Measurements from ENCODE around the gene EPS8L3. TPM values are rescaled to one million over a fixed set of nuclear protein-coding genes. Genes with fewer than 3 reads are reported as not detected.

The EPS8L3 gene
- total and polyA plus RNA-seq, 4 donors = 0.17 TPM; not detected in 3

- peak in 2 of 6 donors; percentile 29 to 62 for DNase-seq (ENCODE audit: low read depth in 4 of 6, low spot score in 6 of 6)
- WGBS (ENCODE audit: insufficient coverage) = 4% methylated on average over 9 of the region's 10 CpGs
- H3K9me3 ChIP-seq (ENCODE audit: control insufficient read depth, insufficient read depth, low read length) = no peaks in the 10 kb centered on the region
- H3K4me1 ChIP-seq (ENCODE audit: control insufficient read depth, insufficient read depth, low read length) = peaks cover 14% of the 10 kb centered on the region
- no peaks in the 10 kb centered on the region for H3K27me3 ChIP-seq (ENCODE audit: control insufficient read depth, insufficient read depth, low read length)
- peaks cover 17% of the 10 kb centered on the region for H3K36me3 ChIP-seq (ENCODE audit: control insufficient read depth, insufficient read depth, low read length)
- H3K4me3 ChIP-seq (ENCODE audit: low read depth, low read length) = peak within 1 kb of the TSS; percentile 85
- H3K27ac ChIP-seq (ENCODE audit: low read depth, low read length) = peak within 1 kb of the TSS; percentile 80
Measured at GRCh38 chr1:109740615-109741373, 22.9 kb downstream of the EPS8L3 start, which contains the start of gene GSTM3. Gene GSTM3 (minus strand): TSS chr1:109741038. CDS start chr1:109740287, 751 bp downstream.

DNA sequence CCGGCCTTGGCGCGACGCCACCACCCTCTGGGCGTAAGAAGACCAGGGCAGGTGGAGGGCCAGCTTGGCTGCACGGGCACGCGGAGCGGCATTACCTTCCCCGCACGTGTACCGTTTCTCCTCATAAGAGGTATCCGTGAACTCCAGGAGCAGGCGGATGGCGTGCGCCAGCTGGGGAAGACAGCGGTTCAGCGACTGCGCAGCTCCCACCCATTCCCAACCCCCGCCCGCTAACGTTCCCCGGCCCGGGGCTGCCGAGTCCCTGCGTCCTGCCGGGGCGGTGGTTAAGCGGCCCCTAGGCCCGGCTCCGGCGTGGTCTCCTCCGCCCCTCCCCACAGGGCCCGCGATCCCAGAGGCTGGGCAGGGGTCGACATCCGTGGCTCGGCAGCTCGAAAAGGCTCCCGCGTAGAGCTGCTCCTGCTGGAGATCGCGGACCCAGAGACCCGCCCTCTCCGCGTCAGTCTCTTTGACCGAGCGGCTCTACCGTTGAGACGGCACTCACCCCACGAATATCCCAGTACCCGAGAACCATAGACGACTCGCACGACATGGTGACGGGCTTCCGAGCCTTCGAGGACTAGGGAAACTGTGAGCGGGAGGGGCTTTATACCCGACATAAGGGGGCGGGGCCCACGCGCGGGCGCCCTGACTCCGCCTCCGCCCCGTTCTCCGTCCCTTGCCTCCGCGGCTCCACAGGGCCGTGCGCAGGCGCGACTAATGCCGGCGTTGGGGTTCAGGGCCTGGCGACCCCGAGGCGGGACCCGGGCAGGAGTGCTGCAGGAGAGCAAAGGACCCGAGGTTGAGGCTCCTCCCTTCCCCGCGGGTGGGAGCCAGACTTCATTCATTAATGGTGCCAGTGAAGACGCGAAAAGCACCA is 23.7 kb downstream of the EPS8L3 start:
- 0% methylated on average over 85 of the region's 86 CpGs for WGBS (ENCODE audit: insufficient coverage)

DNA sequence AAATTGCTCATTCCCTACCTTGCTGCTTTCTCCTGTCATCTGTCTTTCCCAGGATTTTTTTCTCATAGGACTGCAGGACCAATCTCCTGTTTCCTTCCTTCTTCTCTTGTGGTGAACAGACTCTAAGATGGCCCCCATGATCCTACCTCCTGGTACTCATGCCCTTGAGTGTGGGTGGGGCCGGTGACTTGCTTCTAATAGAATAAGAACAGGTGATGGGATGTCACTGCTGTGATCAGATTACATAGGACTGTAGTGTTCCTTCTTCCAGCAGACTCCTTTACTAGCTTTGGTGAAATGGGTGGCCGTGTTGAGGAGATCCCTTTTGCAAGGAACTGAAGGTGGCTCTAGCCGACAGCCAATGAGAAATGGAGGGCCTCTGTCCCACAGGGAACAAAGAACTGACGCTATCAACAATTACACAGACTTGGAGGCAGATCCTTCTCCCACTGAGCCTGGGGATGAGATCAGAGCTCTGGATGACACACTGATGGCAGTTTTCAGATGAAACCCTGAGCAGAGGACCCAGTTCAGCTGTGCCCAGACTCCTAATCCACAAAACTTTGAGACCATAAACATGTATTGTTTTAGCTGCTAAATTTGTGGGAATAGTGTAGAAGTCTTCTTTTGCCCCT is 30.4 kb downstream of the EPS8L3 start:
- peaks cover 17% of the 10 kb centered on the region for H3K36me3 ChIP-seq (ENCODE audit: control insufficient read depth, insufficient read depth, low read length)
- no peaks in the 10 kb centered on the region for H3K27me3 ChIP-seq (ENCODE audit: control insufficient read depth, insufficient read depth, low read length)
- no peak overlapping the region for H3K27ac ChIP-seq (ENCODE audit: low read depth, low read length)
- H3K4me1 ChIP-seq (ENCODE audit: control insufficient read depth, insufficient read depth, low read length) = no peaks in the 10 kb centered on the region
- WGBS (ENCODE audit: insufficient coverage) = 85% methylated on average over 2 of the region's 4 CpGs
- no peaks in the 10 kb centered on the region for H3K9me3 ChIP-seq (ENCODE audit: control insufficient read depth, insufficient read depth, low read length)
- DNase-seq (ENCODE audit: low read depth in 4 of 6, low spot score in 6 of 6) = no peak
- H3K4me3 ChIP-seq (ENCODE audit: low read depth, low read length) = no peak overlapping the region

More for the DNA sequence above, 23.7 kb downstream of the EPS8L3 start:
- peak overlapping the region; percentile 80 for H3K27ac ChIP-seq (ENCODE audit: low read depth, low read length)
- no peaks in the 10 kb centered on the region for H3K27me3 ChIP-seq (ENCODE audit: control insufficient read depth, insufficient read depth, low read length)
- DNase-seq (ENCODE audit: low read depth in 4 of 6, low spot score in 6 of 6) = peak; percentile 62 to 97 (median 79)
- H3K36me3 ChIP-seq (ENCODE audit: control insufficient read depth, insufficient read depth, low read length) = peaks cover 17% of the 10 kb centered on the region
- peak overlapping the region; percentile 85 for H3K4me3 ChIP-seq (ENCODE audit: low read depth, low read length)
- no peaks in the 10 kb centered on the region for H3K9me3 ChIP-seq (ENCODE audit: control insufficient read depth, insufficient read depth, low read length)
- peaks cover 14% of the 10 kb centered on the region for H3K4me1 ChIP-seq (ENCODE audit: control insufficient read depth, insufficient read depth, low read length)

- Histone ChIP-seq H3K4me1 (ENCODE audit: control insufficient read depth, insufficient read depth, low read length) (no peaks in the 10 kb centered on the region), H3K27me3 (ENCODE audit: control insufficient read depth, insufficient read depth, low read length) (no peaks in the 10 kb centered on the region), H3K27ac (ENCODE audit: low read depth, low read length) (no peak overlapping the region), H3K9me3 (ENCODE audit: control insufficient read depth, insufficient read depth, low read length) (no peaks in the 10 kb centered on the region), H3K4me3 (ENCODE audit: low read depth, low read length) (no peak overlapping the region), H3K36me3 (ENCODE audit: control insufficient read depth, insufficient read depth, low read length) (peaks cover 8% of the 10 kb centered on the region)
- WGBS (ENCODE audit: insufficient coverage) = 71% methylated on average over 1 of the region's 3 CpGs
- peak in 1 of 6 donors; percentile 17 for DNase-seq (ENCODE audit: low read depth in 4 of 6, low spot score in 6 of 6)
Measured at GRCh38 chr1:109732390-109732881, 31.3 kb downstream of the EPS8L3 start.

DNA sequence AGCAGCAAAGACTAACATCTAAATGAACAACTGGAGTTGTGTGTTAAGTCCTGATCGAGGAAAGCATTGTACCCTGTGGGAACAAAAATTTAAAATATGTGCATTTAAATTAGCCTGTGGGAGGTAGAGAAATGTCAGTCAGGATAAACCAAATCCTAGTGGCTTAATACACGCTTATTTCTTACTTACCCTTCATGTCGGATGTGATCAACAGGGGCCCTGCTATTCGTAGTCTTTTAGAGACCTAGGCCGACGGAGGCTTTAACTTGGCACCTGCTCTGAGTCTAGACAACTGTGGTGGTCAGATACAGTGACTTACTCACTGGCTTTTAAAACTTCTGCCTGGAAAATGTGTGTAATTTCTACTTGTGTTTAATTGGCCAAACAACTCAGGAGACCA is 33.1 kb downstream of the EPS8L3 start:
- no peak overlapping the region for H3K4me3 ChIP-seq (ENCODE audit: low read depth, low read length)
- no peak for DNase-seq (ENCODE audit: low read depth in 4 of 6, low spot score in 6 of 6)
- H3K27me3 ChIP-seq (ENCODE audit: control insufficient read depth, insufficient read depth, low read length) = no peaks in the 10 kb centered on the region
- H3K4me1 ChIP-seq (ENCODE audit: control insufficient read depth, insufficient read depth, low read length) = no peaks in the 10 kb centered on the region
- 62% methylated on average over 5 of the region's 6 CpGs for WGBS (ENCODE audit: insufficient coverage)
- H3K27ac ChIP-seq (ENCODE audit: low read depth, low read length) = no peak overlapping the region
- no peaks in the 10 kb centered on the region for H3K9me3 ChIP-seq (ENCODE audit: control insufficient read depth, insufficient read depth, low read length)
- H3K36me3 ChIP-seq (ENCODE audit: control insufficient read depth, insufficient read depth, low read length) = no peaks in the 10 kb centered on the region

DNA sequence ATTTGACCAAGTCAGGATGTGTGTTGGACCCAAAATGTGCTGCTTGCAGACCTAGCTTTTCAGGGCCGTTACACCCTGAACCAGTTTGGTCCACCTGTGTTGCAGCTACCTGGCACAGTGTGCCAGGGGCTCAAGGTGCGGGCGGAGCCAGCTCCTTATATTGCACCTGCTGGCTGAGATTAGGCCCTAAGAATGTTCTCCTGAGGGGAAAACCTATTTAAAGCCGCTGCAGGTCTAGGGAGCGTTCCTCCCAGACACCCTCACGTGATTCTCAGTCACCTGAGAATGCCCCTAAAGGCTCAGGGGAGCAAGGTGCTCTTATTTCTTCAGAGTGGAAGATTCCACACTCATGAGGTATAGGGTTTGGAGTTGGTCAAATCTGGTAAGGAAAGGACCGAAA is 34.9 kb downstream of the EPS8L3 start:
- Histone ChIP-seq H3K4me3 (ENCODE audit: low read depth, low read length) (no peak overlapping the region), H3K4me1 (ENCODE audit: control insufficient read depth, insufficient read depth, low read length) (no peaks in the 10 kb centered on the region), H3K27ac (ENCODE audit: low read depth, low read length) (no peak overlapping the region), H3K27me3 (ENCODE audit: control insufficient read depth, insufficient read depth, low read length) (no peaks in the 10 kb centered on the region), H3K36me3 (ENCODE audit: control insufficient read depth, insufficient read depth, low read length) (no peaks in the 10 kb centered on the region), H3K9me3 (ENCODE audit: control insufficient read depth, insufficient read depth, low read length) (no peaks in the 10 kb centered on the region)
- 100% methylated on average over 5 of the region's 7 CpGs for WGBS (ENCODE audit: insufficient coverage)
- DNase-seq (ENCODE audit: low read depth in 4 of 6, low spot score in 6 of 6) = no peak

GRCh38 chr1:109726728-109727373 is 36.9 kb downstream of the EPS8L3 start:
- no peaks in the 10 kb centered on the region for H3K36me3 ChIP-seq (ENCODE audit: control insufficient read depth, insufficient read depth, low read length)
- H3K27ac ChIP-seq (ENCODE audit: low read depth, low read length) = no peak overlapping the region
- H3K9me3 ChIP-seq (ENCODE audit: control insufficient read depth, insufficient read depth, low read length) = no peaks in the 10 kb centered on the region
- WGBS (ENCODE audit: insufficient coverage) = 92% methylated on average over 11 of the region's 12 CpGs
- no peak overlapping the region for H3K4me3 ChIP-seq (ENCODE audit: low read depth, low read length)
- no peaks in the 10 kb centered on the region for H3K4me1 ChIP-seq (ENCODE audit: control insufficient read depth, insufficient read depth, low read length)
- no peaks in the 10 kb centered on the region for H3K27me3 ChIP-seq (ENCODE audit: control insufficient read depth, insufficient read depth, low read length)
- DNase-seq (ENCODE audit: low read depth in 4 of 6, low spot score in 6 of 6) = no peak

DNA sequence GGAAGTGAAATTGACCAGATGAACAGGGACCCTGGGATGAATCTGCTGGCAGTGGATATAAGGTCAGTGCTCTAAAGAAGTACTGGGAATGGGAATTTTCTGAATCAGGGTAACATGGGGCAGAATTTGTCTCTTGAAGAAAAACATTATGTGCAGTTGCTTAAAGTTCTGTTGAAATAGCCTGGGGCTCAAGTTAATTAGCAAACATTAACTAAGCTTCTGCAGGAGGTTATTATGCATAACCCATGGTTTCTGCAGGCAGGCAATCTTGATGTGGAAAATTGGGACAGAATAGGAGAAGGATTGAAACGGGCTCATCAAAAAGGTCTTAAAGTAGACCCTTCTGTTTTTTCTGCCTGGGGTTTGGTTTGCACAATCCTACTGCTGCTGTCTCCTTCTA is 37.7 kb downstream of the EPS8L3 start:
- H3K4me1 ChIP-seq (ENCODE audit: control insufficient read depth, insufficient read depth, low read length) = no peaks in the 10 kb centered on the region
- no peaks in the 10 kb centered on the region for H3K36me3 ChIP-seq (ENCODE audit: control insufficient read depth, insufficient read depth, low read length)
- no peak for DNase-seq (ENCODE audit: low read depth in 4 of 6, low spot score in 6 of 6)
- H3K4me3 ChIP-seq (ENCODE audit: low read depth, low read length) = no peak overlapping the region
- no peaks in the 10 kb centered on the region for H3K27me3 ChIP-seq (ENCODE audit: control insufficient read depth, insufficient read depth, low read length)
- WGBS (ENCODE audit: insufficient coverage) = 25% methylated on average over 1 of the region's 1 CpG
- H3K9me3 ChIP-seq (ENCODE audit: control insufficient read depth, insufficient read depth, low read length) = no peaks in the 10 kb centered on the region
- no peak overlapping the region for H3K27ac ChIP-seq (ENCODE audit: low read depth, low read length)

DNA sequence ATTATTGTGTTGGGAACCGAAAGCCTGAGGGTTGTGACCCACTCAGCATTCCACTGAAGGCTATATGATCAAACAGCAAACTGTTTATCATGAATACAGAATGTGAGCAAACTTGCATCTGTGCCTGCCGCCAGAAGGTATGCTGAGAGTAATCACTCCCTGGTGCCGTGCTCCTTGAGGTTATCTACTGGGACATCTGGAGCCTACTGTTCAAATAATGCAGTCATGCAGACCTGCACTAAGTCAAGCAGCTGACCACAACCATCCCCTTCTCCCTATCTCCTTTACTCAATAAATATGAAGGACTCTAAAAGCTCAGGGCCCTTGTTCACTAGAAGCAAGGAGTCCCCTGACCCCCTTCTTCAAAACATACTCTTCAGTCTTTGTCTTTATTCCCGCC is 38.2 kb downstream of the EPS8L3 start:
- H3K4me1 ChIP-seq (ENCODE audit: control insufficient read depth, insufficient read depth, low read length) = no peaks in the 10 kb centered on the region
- H3K36me3 ChIP-seq (ENCODE audit: control insufficient read depth, insufficient read depth, low read length) = no peaks in the 10 kb centered on the region
- DNase-seq (ENCODE audit: low read depth in 4 of 6, low spot score in 6 of 6) = no peak
- H3K27me3 ChIP-seq (ENCODE audit: control insufficient read depth, insufficient read depth, low read length) = no peaks in the 10 kb centered on the region
- 96% methylated on average over 3 of the region's 4 CpGs for WGBS (ENCODE audit: insufficient coverage)
- no peak overlapping the region for H3K27ac ChIP-seq (ENCODE audit: low read depth, low read length)
- H3K9me3 ChIP-seq (ENCODE audit: control insufficient read depth, insufficient read depth, low read length) = no peaks in the 10 kb centered on the region
- H3K4me3 ChIP-seq (ENCODE audit: low read depth, low read length) = no peak overlapping the region
